ENCODE results near the gene CTNNA3. TPM values are rescaled to one million over a fixed set of nuclear protein-coding genes. Genes with fewer than 3 reads are reported as not detected.

The CTNNA3 gene
- total and polyA plus RNA-seq, 4 experiments from 2014 or later: not detected

- DNase-seq: no peak
- H3K27ac ChIP-seq (ENCODE audit: low read depth, low read length): no peak overlapping the region
- intact Hi-C loops (cut with micrococcal nuclease): no loop called here
- POLR2A ChIA-PET (ENCODE audit: partially characterized antibody): no interaction called here
- no peaks in the 10 kb centered on the region for H3K36me3 ChIP-seq (ENCODE audit: insufficient read depth, low read length)
- Mint-ChIP-seq H3K4me3 (no peak overlapping the region), H3K27me3 (no peaks in the 10 kb centered on the region), H3K36me3 (no peaks in the 10 kb centered on the region), H3K4me1 (no peaks in the 10 kb centered on the region), H3K27ac (peak overlapping the region in 1 of 7 donors; percentile 41), H3K9me3 (no peaks in the 10 kb centered on the region)
- no peaks in the 10 kb centered on the region for H3K27me3 ChIP-seq (ENCODE audit: insufficient read depth, low read length)
- no peak overlapping the region for H3K4me3 ChIP-seq (ENCODE audit: low read length in 2 of 2)
- no peaks in the 10 kb centered on the region for H3K4me1 ChIP-seq (ENCODE audit: insufficient read depth, low read length)
- H3K9me3 ChIP-seq (ENCODE audit: control insufficient read depth in 1 of 2, low read length in 2 of 2): no peaks in the 10 kb centered on the region
- CTCF ChIA-PET (ENCODE audit: partially characterized antibody): no interaction called here
Measured at GRCh38 chr10:67110286-67110685, 585.7 kb downstream of the CTNNA3 start.

DNA sequence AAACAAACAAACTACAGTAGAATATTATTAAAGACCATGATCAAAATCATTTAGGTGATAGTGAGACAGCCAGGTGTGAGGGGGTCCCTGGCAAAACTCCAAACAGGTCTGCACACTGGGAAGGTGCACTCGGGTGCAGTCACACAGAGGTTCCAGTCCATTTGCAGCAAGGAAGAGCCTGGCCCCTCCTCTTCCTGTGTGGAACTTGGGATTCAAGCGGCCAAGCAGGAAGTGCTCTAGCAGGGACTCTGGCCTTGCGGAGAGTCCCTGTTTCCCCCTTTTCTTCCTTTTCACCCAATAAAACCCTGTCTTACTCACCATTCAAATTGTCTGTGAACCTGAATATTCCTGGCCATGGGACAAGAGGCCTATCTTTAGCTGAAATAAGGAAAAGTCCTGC, 588.3 kb downstream of the CTNNA3 start:
- intact Hi-C loops (cut with micrococcal nuclease): no loop called here
- Mint-ChIP-seq H3K36me3 (no peaks in the 10 kb centered on the region), H3K27ac (no peak overlapping the region), H3K4me3 (no peak overlapping the region), H3K27me3 (no peaks in the 10 kb centered on the region), H3K4me1 (no peaks in the 10 kb centered on the region), H3K9me3 (no peaks in the 10 kb centered on the region)
- Histone ChIP-seq H3K36me3 (ENCODE audit: insufficient read depth, low read length) (no peaks in the 10 kb centered on the region), H3K9me3 (ENCODE audit: control insufficient read depth in 1 of 2, low read length in 2 of 2) (no peaks in the 10 kb centered on the region), H3K4me3 (ENCODE audit: low read length in 2 of 2) (no peak overlapping the region), H3K4me1 (ENCODE audit: insufficient read depth, low read length) (no peaks in the 10 kb centered on the region), H3K27ac (ENCODE audit: low read depth, low read length) (no peak overlapping the region), H3K27me3 (ENCODE audit: insufficient read depth, low read length) (no peaks in the 10 kb centered on the region)
- ChIA-PET POLR2A (ENCODE audit: partially characterized antibody) (no interaction called here), CTCF (ENCODE audit: partially characterized antibody) (no interaction called here)
- DNase-seq: no peak

DNA sequence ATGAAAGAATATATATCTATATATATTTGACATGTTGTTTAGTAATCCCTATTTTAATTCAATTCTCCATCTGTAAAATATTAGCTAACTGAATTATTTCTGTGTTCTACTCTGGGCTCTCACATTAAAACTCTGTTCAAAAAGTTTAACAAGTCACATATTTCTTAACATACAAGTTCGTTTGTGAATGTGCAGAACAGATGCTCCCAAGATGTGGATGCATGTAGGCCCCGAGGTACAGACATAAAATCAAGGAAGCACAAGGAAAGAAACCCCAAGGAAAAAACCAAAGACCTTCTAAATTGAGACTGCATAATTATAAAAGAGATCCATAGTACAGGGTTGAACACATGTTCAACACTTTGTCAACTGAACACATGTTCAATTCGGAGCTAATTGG, 595.0 kb downstream of the CTNNA3 start:
- H3K9me3 ChIP-seq (ENCODE audit: control insufficient read depth in 1 of 2, low read length in 2 of 2): no peaks in the 10 kb centered on the region
- H3K27me3 ChIP-seq (ENCODE audit: insufficient read depth, low read length): no peaks in the 10 kb centered on the region
- peaks cover 0 to 2% of the 10 kb centered on the region in 2 donors for H3K27me3 Mint-ChIP-seq
- H3K4me3 ChIP-seq (ENCODE audit: low read length in 2 of 2): no peak overlapping the region
- no peaks in the 10 kb centered on the region for H3K36me3 Mint-ChIP-seq
- no peak overlapping the region for H3K27ac ChIP-seq (ENCODE audit: low read depth, low read length)
- no peaks in the 10 kb centered on the region for H3K4me1 ChIP-seq (ENCODE audit: insufficient read depth, low read length)
- intact Hi-C loops (cut with micrococcal nuclease): no loop called here
- H3K9me3 Mint-ChIP-seq: peaks cover 0 to 2% (median 0%) of the 10 kb centered on the region in 8 donors
- no peak overlapping the region for H3K27ac Mint-ChIP-seq
- H3K4me3 Mint-ChIP-seq: no peak overlapping the region
- H3K4me1 Mint-ChIP-seq: no peaks in the 10 kb centered on the region
- no peak for DNase-seq
- no peaks in the 10 kb centered on the region for H3K36me3 ChIP-seq (ENCODE audit: insufficient read depth, low read length)
- CTCF ChIA-PET (ENCODE audit: partially characterized antibody): interaction anchor here (0.7 kb wide), 1 partner anchor 26 kb away, joined by 3 read pairs; no protein-coding TSS in a partner anchor
- POLR2A ChIA-PET (ENCODE audit: partially characterized antibody): no interaction called here

DNA sequence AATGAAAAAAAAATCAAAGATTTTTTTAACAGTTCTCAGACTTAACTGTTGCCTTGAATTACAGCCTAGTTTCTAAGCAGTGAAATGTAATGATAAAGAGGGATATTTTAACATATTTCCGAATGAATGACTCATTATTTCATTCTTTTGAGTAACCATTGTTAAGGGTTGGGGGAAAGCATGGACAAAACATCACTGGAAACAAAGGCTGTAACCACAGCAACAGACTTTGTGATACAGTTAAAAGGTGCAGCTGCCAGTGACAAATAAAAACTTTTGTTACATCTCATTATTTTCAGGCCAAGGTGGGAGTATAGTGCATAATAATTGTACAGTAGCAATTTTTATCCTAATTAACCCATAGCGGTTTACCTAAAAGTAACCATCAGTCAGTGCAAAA, 597.5 kb downstream of the CTNNA3 start:
- no peak for DNase-seq
- H3K36me3 ChIP-seq (ENCODE audit: insufficient read depth, low read length): no peaks in the 10 kb centered on the region
- Mint-ChIP-seq H3K27me3 (peaks cover 0 to 2% of the 10 kb centered on the region in 2 donors), H3K9me3 (peaks cover 0 to 2% (median 0%) of the 10 kb centered on the region in 8 donors), H3K4me1 (no peaks in the 10 kb centered on the region), H3K27ac (no peak overlapping the region), H3K4me3 (no peak overlapping the region), H3K36me3 (no peaks in the 10 kb centered on the region)
- CTCF ChIA-PET (ENCODE audit: partially characterized antibody): no interaction called here
- H3K4me1 ChIP-seq (ENCODE audit: insufficient read depth, low read length): no peaks in the 10 kb centered on the region
- H3K27me3 ChIP-seq (ENCODE audit: insufficient read depth, low read length): no peaks in the 10 kb centered on the region
- no peak overlapping the region for H3K27ac ChIP-seq (ENCODE audit: low read depth, low read length)
- intact Hi-C loops (cut with micrococcal nuclease): no loop called here
- no peaks in the 10 kb centered on the region for H3K9me3 ChIP-seq (ENCODE audit: control insufficient read depth in 1 of 2, low read length in 2 of 2)
- POLR2A ChIA-PET (ENCODE audit: partially characterized antibody): no interaction called here
- no peak overlapping the region for H3K4me3 ChIP-seq (ENCODE audit: low read length in 2 of 2)

DNA sequence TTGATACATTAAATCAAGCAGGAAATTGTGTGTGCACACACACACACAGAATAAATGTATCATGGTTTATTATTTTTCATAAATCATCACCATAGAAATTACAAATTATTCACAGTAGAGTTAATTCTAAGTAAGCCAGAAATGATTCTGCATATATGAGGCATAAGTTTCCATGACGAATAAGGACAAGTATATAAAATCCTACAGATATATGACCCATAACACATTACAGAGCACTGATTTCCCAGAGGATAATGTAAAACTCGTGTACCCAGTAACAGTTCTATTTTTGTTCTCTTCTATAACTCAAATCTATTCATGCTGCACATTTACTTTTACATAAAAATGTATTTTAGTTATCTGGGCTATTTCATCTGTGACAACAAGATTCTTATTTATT, 600.5 kb downstream of the CTNNA3 start:
- no peak overlapping the region for H3K27ac Mint-ChIP-seq
- H3K4me1 Mint-ChIP-seq: no peaks in the 10 kb centered on the region
- CTCF ChIA-PET (ENCODE audit: partially characterized antibody): no interaction called here
- POLR2A ChIA-PET (ENCODE audit: partially characterized antibody): no interaction called here
- no peak overlapping the region for H3K27ac ChIP-seq (ENCODE audit: low read depth, low read length)
- H3K4me3 ChIP-seq (ENCODE audit: low read length in 2 of 2): no peak overlapping the region
- peaks cover 0 to 2% (median 0%) of the 10 kb centered on the region in 8 donors for H3K9me3 Mint-ChIP-seq
- H3K4me1 ChIP-seq (ENCODE audit: insufficient read depth, low read length): no peaks in the 10 kb centered on the region
- no peaks in the 10 kb centered on the region for H3K9me3 ChIP-seq (ENCODE audit: control insufficient read depth in 1 of 2, low read length in 2 of 2)
- no peak for DNase-seq
- H3K36me3 ChIP-seq (ENCODE audit: insufficient read depth, low read length): no peaks in the 10 kb centered on the region
- H3K4me3 Mint-ChIP-seq: no peak overlapping the region
- H3K27me3 ChIP-seq (ENCODE audit: insufficient read depth, low read length): no peaks in the 10 kb centered on the region
- intact Hi-C loops (cut with micrococcal nuclease): no loop called here
- no peaks in the 10 kb centered on the region for H3K36me3 Mint-ChIP-seq
- peaks cover 0 to 2% of the 10 kb centered on the region in 2 donors for H3K27me3 Mint-ChIP-seq

- intact Hi-C loops (cut with micrococcal nuclease): no loop called here
- no peaks in the 10 kb centered on the region for H3K4me1 ChIP-seq (ENCODE audit: insufficient read depth, low read length)
- no peak overlapping the region for H3K27ac Mint-ChIP-seq
- no peaks in the 10 kb centered on the region for H3K4me1 Mint-ChIP-seq
- H3K27ac ChIP-seq (ENCODE audit: low read depth, low read length): no peak overlapping the region
- no peaks in the 10 kb centered on the region for H3K27me3 Mint-ChIP-seq
- no peaks in the 10 kb centered on the region for H3K9me3 Mint-ChIP-seq
- ChIA-PET POLR2A (ENCODE audit: partially characterized antibody) (no interaction called here), CTCF (ENCODE audit: partially characterized antibody) (interaction anchor here (0.7 kb wide), 1 partner anchor 707 kb away, joined by 3 read pairs; no protein-coding TSS in a partner anchor)
- H3K9me3 ChIP-seq (ENCODE audit: control insufficient read depth in 1 of 2, low read length in 2 of 2): no peaks in the 10 kb centered on the region
- H3K27me3 ChIP-seq (ENCODE audit: insufficient read depth, low read length): no peaks in the 10 kb centered on the region
- H3K4me3 Mint-ChIP-seq: no peak overlapping the region
- H3K36me3 Mint-ChIP-seq: no peaks in the 10 kb centered on the region
- DNase-seq: no peak
- H3K36me3 ChIP-seq (ENCODE audit: insufficient read depth, low read length): no peaks in the 10 kb centered on the region
- H3K4me3 ChIP-seq (ENCODE audit: low read length in 2 of 2): no peak overlapping the region
Measured at GRCh38 chr10:67088036-67088435, 608.0 kb downstream of the CTNNA3 start.

DNA sequence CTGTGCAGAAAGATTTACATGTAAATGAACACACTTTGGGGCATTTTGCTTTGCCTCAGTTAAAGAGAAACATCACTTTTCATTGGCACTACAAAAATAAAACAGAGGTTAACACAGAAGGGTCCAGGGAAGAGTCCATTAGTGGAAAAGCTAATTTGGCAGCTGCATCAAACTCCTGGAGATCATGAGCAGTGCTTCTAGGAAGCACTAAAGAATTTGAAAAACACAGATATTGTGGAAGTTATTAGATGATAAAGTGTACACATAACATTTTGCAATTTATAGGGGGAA, 608.9 kb downstream of the CTNNA3 start:
- Histone ChIP-seq H3K4me3 (ENCODE audit: low read length in 2 of 2) (no peak overlapping the region), H3K9me3 (ENCODE audit: control insufficient read depth in 1 of 2, low read length in 2 of 2) (no peaks in the 10 kb centered on the region)
- H3K4me1 Mint-ChIP-seq: no peaks in the 10 kb centered on the region

More for the DNA sequence above, 608.9 kb downstream of the CTNNA3 start:
- Histone ChIP-seq H3K27ac (ENCODE audit: low read depth, low read length) (no peak overlapping the region), H3K27me3 (ENCODE audit: insufficient read depth, low read length) (no peaks in the 10 kb centered on the region), H3K36me3 (ENCODE audit: insufficient read depth, low read length) (no peaks in the 10 kb centered on the region), H3K4me1 (ENCODE audit: insufficient read depth, low read length) (no peaks in the 10 kb centered on the region)
- Mint-ChIP-seq H3K27ac (no peak overlapping the region), H3K4me3 (no peak overlapping the region), H3K27me3 (no peaks in the 10 kb centered on the region), H3K36me3 (no peaks in the 10 kb centered on the region), H3K9me3 (no peaks in the 10 kb centered on the region)
- DNase-seq: no peak
- POLR2A ChIA-PET (ENCODE audit: partially characterized antibody): no interaction called here
- CTCF ChIA-PET (ENCODE audit: partially characterized antibody): no interaction called here
- intact Hi-C loops (cut with micrococcal nuclease): no loop called here
